ENCODE data around the gene ACSBG1. TPM values are rescaled to one million over a fixed set of nuclear protein-coding genes. Genes with fewer than 3 reads are reported as not detected.

ACSBG1 gene
- total and polyA plus RNA-seq, 2 donors (not counting 1 experiment from before 2014, with no cell fraction given), result not detected

GRCh38 chr15:78216276-78217104 lies 17.9 kb downstream of the ACSBG1 start:
- peak; percentile 18 to 79 for DNase-seq (ENCODE audit: low read depth in 2 of 2)
- no peaks in the 10 kb centered on the region for H3K36me3 ChIP-seq (ENCODE audit: control insufficient read depth, insufficient read depth, low read length)
- H3K9ac ChIP-seq (ENCODE audit: insufficient read depth, low read length), result no peak overlapping the region
- no peaks in the 10 kb centered on the region for H3K27me3 ChIP-seq (ENCODE audit: control insufficient read depth, insufficient read depth, low read length)
- H3K4me3 ChIP-seq (replicated peaks in 1 of 4; ENCODE audit: control extremely low read depth in 1 of 4, insufficient read depth in 1 of 4, low read depth in 3 of 4, low read length in 4 of 4), result no peak overlapping the region
- no peaks in the 10 kb centered on the region for H3K9me3 ChIP-seq (ENCODE audit: control insufficient read depth, insufficient read depth, low read depth, low read length)
- H4K20me1 ChIP-seq (ENCODE audit: control insufficient read depth, extremely low read depth, insufficient read depth, low read length), result no peaks in the 10 kb centered on the region
- no peak overlapping the region for H3K27ac ChIP-seq (ENCODE audit: insufficient read depth, low read length)
- TF ChIP-seq EZH2 (IDR thresholded peaks at IDR 0.05; ENCODE audit: low read length, missing control alignments), result no peak
- TF ChIP-seq, protein P1, sequence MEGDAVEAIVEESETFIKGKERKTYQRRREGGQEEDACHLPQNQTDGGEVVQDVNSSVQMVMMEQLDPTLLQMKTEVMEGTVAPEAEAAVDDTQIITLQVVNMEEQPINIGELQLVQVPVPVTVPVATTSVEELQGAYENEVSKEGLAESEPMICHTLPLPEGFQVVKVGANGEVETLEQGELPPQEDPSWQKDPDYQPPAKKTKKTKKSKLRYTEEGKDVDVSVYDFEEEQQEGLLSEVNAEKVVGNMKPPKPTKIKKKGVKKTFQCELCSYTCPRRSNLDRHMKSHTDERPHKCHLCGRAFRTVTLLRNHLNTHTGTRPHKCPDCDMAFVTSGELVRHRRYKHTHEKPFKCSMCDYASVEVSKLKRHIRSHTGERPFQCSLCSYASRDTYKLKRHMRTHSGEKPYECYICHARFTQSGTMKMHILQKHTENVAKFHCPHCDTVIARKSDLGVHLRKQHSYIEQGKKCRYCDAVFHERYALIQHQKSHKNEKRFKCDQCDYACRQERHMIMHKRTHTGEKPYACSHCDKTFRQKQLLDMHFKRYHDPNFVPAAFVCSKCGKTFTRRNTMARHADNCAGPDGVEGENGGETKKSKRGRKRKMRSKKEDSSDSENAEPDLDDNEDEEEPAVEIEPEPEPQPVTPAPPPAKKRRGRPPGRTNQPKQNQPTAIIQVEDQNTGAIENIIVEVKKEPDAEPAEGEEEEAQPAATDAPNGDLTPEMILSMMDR (conservative IDR thresholded peaks at IDR 0.05 in 1 of 2, IDR thresholded peaks at IDR 0.05 in 1 of 2; ENCODE audit: low read depth in 1 of 2, low read length in 2 of 2), result no peak
- H3K79me2 ChIP-seq (ENCODE audit: control insufficient read depth, insufficient read depth, low read length), result no peaks in the 10 kb centered on the region
- H3K4me1 ChIP-seq (ENCODE audit: control insufficient read depth, extremely low read depth, insufficient read depth, low read length), result no peaks in the 10 kb centered on the region
- H2AFZ ChIP-seq (ENCODE audit: low read length), result no peak overlapping the region
- no peak overlapping the region for H3K4me2 ChIP-seq (ENCODE audit: extremely low read depth, insufficient read depth, low read length)

- H3K4me3 ChIP-seq (replicated peaks in 1 of 4; ENCODE audit: control extremely low read depth in 1 of 4, insufficient read depth in 1 of 4, low read depth in 3 of 4, low read length in 4 of 4), result no peak overlapping the region
- H3K27me3 ChIP-seq (ENCODE audit: control insufficient read depth, insufficient read depth, low read length), result peaks cover 2% of the 10 kb centered on the region
- no peak overlapping the region for H3K27ac ChIP-seq (ENCODE audit: insufficient read depth, low read length)
- no peaks in the 10 kb centered on the region for H4K20me1 ChIP-seq (ENCODE audit: control insufficient read depth, extremely low read depth, insufficient read depth, low read length)
- no peaks in the 10 kb centered on the region for H3K36me3 ChIP-seq (ENCODE audit: control insufficient read depth, insufficient read depth, low read length)
- no peak overlapping the region for H3K4me2 ChIP-seq (ENCODE audit: extremely low read depth, insufficient read depth, low read length)
- H3K4me1 ChIP-seq (ENCODE audit: control insufficient read depth, extremely low read depth, insufficient read depth, low read length), result no peaks in the 10 kb centered on the region
- no peak overlapping the region for H3K9ac ChIP-seq (ENCODE audit: insufficient read depth, low read length)
- H3K79me2 ChIP-seq (ENCODE audit: control insufficient read depth, insufficient read depth, low read length), result no peaks in the 10 kb centered on the region
- no peaks in the 10 kb centered on the region for H3K9me3 ChIP-seq (ENCODE audit: control insufficient read depth, insufficient read depth, low read depth, low read length)
- no peak overlapping the region for H2AFZ ChIP-seq (ENCODE audit: low read length)
- no peak for DNase-seq (ENCODE audit: low read depth in 2 of 2)
- TF ChIP-seq EZH2 (IDR thresholded peaks at IDR 0.05; ENCODE audit: low read length, missing control alignments), result no peak
- TF ChIP-seq, protein P1 (conservative IDR thresholded peaks at IDR 0.05 in 1 of 2, IDR thresholded peaks at IDR 0.05 in 1 of 2; ENCODE audit: low read depth in 1 of 2, low read length in 2 of 2), result no peak
Measured at GRCh38 chr15:78213956-78214355, 20.4 kb downstream of the ACSBG1 start.

GRCh38 chr15:78213425-78213750 lies 21.0 kb downstream of the ACSBG1 start:
- no peak overlapping the region for H3K4me2 ChIP-seq (ENCODE audit: extremely low read depth, insufficient read depth, low read length)
- H3K79me2 ChIP-seq (ENCODE audit: control insufficient read depth, insufficient read depth, low read length), result no peaks in the 10 kb centered on the region
- no peak for DNase-seq (ENCODE audit: low read depth in 2 of 2)
- H3K27me3 ChIP-seq (ENCODE audit: control insufficient read depth, insufficient read depth, low read length), result peaks cover 2% of the 10 kb centered on the region
- no peak overlapping the region for H3K4me3 ChIP-seq (replicated peaks in 1 of 4; ENCODE audit: control extremely low read depth in 1 of 4, insufficient read depth in 1 of 4, low read depth in 3 of 4, low read length in 4 of 4)
- no peak overlapping the region for H3K9ac ChIP-seq (ENCODE audit: insufficient read depth, low read length)
- TF ChIP-seq EZH2 (IDR thresholded peaks at IDR 0.05; ENCODE audit: low read length, missing control alignments), result no peak
- TF ChIP-seq, protein P1 (conservative IDR thresholded peaks at IDR 0.05 in 1 of 2, IDR thresholded peaks at IDR 0.05 in 1 of 2; ENCODE audit: low read depth in 1 of 2, low read length in 2 of 2), result no peak
- H3K4me1 ChIP-seq (ENCODE audit: control insufficient read depth, extremely low read depth, insufficient read depth, low read length), result no peaks in the 10 kb centered on the region
- H3K9me3 ChIP-seq (ENCODE audit: control insufficient read depth, insufficient read depth, low read depth, low read length), result no peaks in the 10 kb centered on the region
- H4K20me1 ChIP-seq (ENCODE audit: control insufficient read depth, extremely low read depth, insufficient read depth, low read length), result no peaks in the 10 kb centered on the region
- no peak overlapping the region for H3K27ac ChIP-seq (ENCODE audit: insufficient read depth, low read length)
- H2AFZ ChIP-seq (ENCODE audit: low read length), result no peak overlapping the region
- no peaks in the 10 kb centered on the region for H3K36me3 ChIP-seq (ENCODE audit: control insufficient read depth, insufficient read depth, low read length)

Data from fibroblast of lung (primary cell).